ENCODE measurements around the gene CXCL8.

CXCL8 gene

GRCh38 chr4:73718375-73719373, 21.7 kb upstream of the CXCL8 start:
- DNase-seq (ENCODE audit: low read depth in 2 of 2), result no peak

GRCh38 chr4:73721435-73721834, 18.9 kb upstream of the CXCL8 start:
- no peak for DNase-seq (ENCODE audit: low read depth in 2 of 2)

- DNase-seq (ENCODE audit: low read depth in 2 of 2), result no peak
Measured at GRCh38 chr4:73721909-73722308, 18.5 kb upstream of the CXCL8 start.

- DNase-seq (ENCODE audit: low read depth in 2 of 2), result no peak
Measured at GRCh38 chr4:73723023-73723422, 17.3 kb upstream of the CXCL8 start.

- DNase-seq (ENCODE audit: low read depth in 2 of 2), result no peak
Measured at GRCh38 chr4:73723928-73724327, 16.4 kb upstream of the CXCL8 start.

- DNase-seq (ENCODE audit: low read depth in 2 of 2), result no peak
Measured at GRCh38 chr4:73725510-73725909, 14.9 kb upstream of the CXCL8 start.

- DNase-seq (ENCODE audit: low read depth in 2 of 2), result no peak
Measured at GRCh38 chr4:73725985-73726384, 14.4 kb upstream of the CXCL8 start.

- DNase-seq (ENCODE audit: low read depth in 2 of 2), result no peak
Measured at GRCh38 chr4:73727685-73728084, 12.7 kb upstream of the CXCL8 start.

GRCh38 chr4:73728091-73728741, 12.2 kb upstream of the CXCL8 start:
- no peak for DNase-seq (ENCODE audit: low read depth in 2 of 2)

GRCh38 chr4:73729534-73730165, 10.7 kb upstream of the CXCL8 start:
- DNase-seq (ENCODE audit: low read depth in 2 of 2), result no peak

- no peak for DNase-seq (ENCODE audit: low read depth in 2 of 2)
Measured at GRCh38 chr4:73730292-73730691, 10.1 kb upstream of the CXCL8 start.

- DNase-seq (ENCODE audit: low read depth in 2 of 2), result no peak
Measured at GRCh38 chr4:73730867-73731266, 9.5 kb upstream of the CXCL8 start.

- no peak for DNase-seq (ENCODE audit: low read depth in 2 of 2)
Measured at GRCh38 chr4:73731968-73732610, 8.3 kb upstream of the CXCL8 start.

GRCh38 chr4:73732759-73733431, 7.5 kb upstream of the CXCL8 start:
- no peak for DNase-seq (ENCODE audit: low read depth in 2 of 2)

- no peak for DNase-seq (ENCODE audit: low read depth in 2 of 2)
Measured at GRCh38 chr4:73734530-73735001, 5.8 kb upstream of the CXCL8 start.

- DNase-seq (ENCODE audit: low read depth in 2 of 2), result no peak
Measured at GRCh38 chr4:73735231-73735630, 5.1 kb upstream of the CXCL8 start.

GRCh38 chr4:73741031-73741749, 821 bp downstream of the CXCL8 start:
- DNase-seq (ENCODE audit: low read depth in 2 of 2), result no peak

- DNase-seq (ENCODE audit: low read depth in 2 of 2), result no peak
Measured at GRCh38 chr4:73741750-73742489, 1.6 kb downstream of the CXCL8 start.

GRCh38 chr4:73742490-73743160, 2.3 kb downstream of the CXCL8 start:
- no peak for DNase-seq (ENCODE audit: low read depth in 2 of 2)

Measured in stimulated activated CD8-positive, alpha-beta memory T cell treated with anti-CD3 and anti-CD28 coated beads, Interleukin-7, amount 100 ng/mL, for 4 hours (primary cell).